ENCODE results near the gene OSTM1. TPM values are rescaled to one million over a fixed set of nuclear protein-coding genes. Genes with fewer than 3 reads are reported as not detected.

Gene OSTM1, protein sequence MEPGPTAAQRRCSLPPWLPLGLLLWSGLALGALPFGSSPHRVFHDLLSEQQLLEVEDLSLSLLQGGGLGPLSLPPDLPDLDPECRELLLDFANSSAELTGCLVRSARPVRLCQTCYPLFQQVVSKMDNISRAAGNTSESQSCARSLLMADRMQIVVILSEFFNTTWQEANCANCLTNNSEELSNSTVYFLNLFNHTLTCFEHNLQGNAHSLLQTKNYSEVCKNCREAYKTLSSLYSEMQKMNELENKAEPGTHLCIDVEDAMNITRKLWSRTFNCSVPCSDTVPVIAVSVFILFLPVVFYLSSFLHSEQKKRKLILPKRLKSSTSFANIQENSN
- total RNA-seq (10 to 100 TPM; 47.6 to 63.8 TPM), polyA plus RNA-seq (ENCODE audit: insufficient read depth, low read depth, low replicate concordance) (38.3 TPM)
- long read RNA-seq, donor 1, full-length matches to known transcripts = 6 of 6 reads
- long read RNA-seq, donor 1, partial matches to known transcripts = 0 of 6 reads
- long read RNA-seq, donor 1, other reads (novel, unspliced or antisense) = 0 of 6 reads
- long read RNA-seq, donor 2, full-length matches to known transcripts = 8 of 8 reads
- long read RNA-seq, donor 2, partial matches to known transcripts = 0 of 8 reads
- long read RNA-seq, donor 2, other reads (novel, unspliced or antisense) = 0 of 8 reads

GRCh38 chr6:108074359-108075144, at the start of gene OSTM1:
Gene OSTM1 (minus strand): TSS chr6:108074741. CDS start chr6:108074651, 90 bp downstream.
- intact Hi-C loops (cut with DNase I; ENCODE audit: low total_unique reads) = no loop called here
- peak within 1 kb of the TSS; percentile 86 to 90 for H3K4me3 ChIP-seq
- H3K27ac ChIP-seq = peak within 1 kb of the TSS; percentile 62 to 89
- no peaks in the 10 kb centered on the region for H3K36me3 ChIP-seq (ENCODE audit: low read depth, missing control alignments)
- TF ChIP-seq POLR2A (IDR thresholded peaks at IDR 0.05) = no peak
- TF ChIP-seq, protein P1, sequence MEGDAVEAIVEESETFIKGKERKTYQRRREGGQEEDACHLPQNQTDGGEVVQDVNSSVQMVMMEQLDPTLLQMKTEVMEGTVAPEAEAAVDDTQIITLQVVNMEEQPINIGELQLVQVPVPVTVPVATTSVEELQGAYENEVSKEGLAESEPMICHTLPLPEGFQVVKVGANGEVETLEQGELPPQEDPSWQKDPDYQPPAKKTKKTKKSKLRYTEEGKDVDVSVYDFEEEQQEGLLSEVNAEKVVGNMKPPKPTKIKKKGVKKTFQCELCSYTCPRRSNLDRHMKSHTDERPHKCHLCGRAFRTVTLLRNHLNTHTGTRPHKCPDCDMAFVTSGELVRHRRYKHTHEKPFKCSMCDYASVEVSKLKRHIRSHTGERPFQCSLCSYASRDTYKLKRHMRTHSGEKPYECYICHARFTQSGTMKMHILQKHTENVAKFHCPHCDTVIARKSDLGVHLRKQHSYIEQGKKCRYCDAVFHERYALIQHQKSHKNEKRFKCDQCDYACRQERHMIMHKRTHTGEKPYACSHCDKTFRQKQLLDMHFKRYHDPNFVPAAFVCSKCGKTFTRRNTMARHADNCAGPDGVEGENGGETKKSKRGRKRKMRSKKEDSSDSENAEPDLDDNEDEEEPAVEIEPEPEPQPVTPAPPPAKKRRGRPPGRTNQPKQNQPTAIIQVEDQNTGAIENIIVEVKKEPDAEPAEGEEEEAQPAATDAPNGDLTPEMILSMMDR (IDR thresholded peaks at IDR 0.05) = no peak
- H3K9me3 ChIP-seq = no peaks in the 10 kb centered on the region
- peaks cover 4% of the 10 kb centered on the region for H3K4me1 ChIP-seq
- WGBS, 2 donors = 0 to 1% methylated on average over 13 to 40 of the region's 86 CpGs
- no peaks in the 10 kb centered on the region for H3K27me3 ChIP-seq
- DNase-seq = peak; percentile 92

DNA sequence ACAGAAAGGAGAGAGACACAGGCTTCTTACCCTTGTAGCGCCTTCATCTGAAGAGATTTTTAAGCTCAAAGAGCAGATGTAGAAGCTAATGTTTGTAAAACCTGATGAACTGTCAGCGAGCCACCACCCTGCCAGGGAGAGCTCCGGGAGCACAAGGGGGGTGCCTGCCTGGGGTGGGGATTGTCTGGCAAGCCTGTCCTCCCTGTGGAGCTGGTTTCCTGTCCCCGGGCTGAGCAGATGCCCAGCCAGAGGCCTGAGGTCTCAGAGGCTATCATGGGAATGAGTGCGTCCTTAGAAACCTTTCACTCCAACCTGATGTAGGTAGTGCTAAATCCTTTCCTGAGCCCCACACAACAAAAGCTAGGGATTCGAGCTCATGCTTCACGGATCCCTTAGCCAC, 49.4 kb upstream of the OSTM1 start:
- Histone ChIP-seq H3K9me3 (no peaks in the 10 kb centered on the region), H3K27me3 (no peaks in the 10 kb centered on the region), H3K4me1 (peaks cover 7% of the 10 kb centered on the region), H3K27ac (no peak overlapping the region), H3K4me3 (no peak overlapping the region), H3K36me3 (ENCODE audit: low read depth, missing control alignments) (no peaks in the 10 kb centered on the region)
- intact Hi-C loops (cut with DNase I; ENCODE audit: low total_unique reads) = no loop called here
- no peak for TF ChIP-seq POLR2A (IDR thresholded peaks at IDR 0.05)
- TF ChIP-seq, protein P1 (IDR thresholded peaks at IDR 0.05) = no peak
- no peak for DNase-seq
- WGBS, 2 donors = 44 to 64% methylated on average over 6 to 7 of the region's 7 CpGs

DNA sequence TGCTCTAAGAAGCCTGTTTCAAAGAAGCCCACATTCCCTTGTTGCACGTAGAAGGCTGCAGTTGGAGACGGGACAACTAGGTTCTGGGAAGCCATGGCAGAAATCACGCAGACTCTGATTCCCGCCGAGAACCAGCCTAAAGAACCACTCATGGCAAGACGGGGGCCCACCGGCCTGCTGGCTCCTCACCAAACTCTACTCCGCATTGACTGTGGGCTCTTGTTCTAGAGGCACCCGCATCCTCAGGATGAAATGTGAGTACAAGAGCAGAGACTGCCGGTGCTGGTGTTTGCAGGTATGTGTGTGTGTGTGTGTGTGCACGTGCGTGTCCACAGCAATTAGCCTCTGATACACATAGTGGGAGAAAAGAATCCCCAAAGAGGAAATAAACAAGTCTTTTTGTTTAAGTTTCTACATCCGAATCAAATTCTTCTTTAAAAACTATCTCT, 49.0 kb upstream of the OSTM1 start:
- 51 to 52% methylated on average over 13 of the region's 13 CpGs for WGBS, 2 donors
- DNase-seq = no peak
- H3K27me3 ChIP-seq = no peaks in the 10 kb centered on the region

DNA sequence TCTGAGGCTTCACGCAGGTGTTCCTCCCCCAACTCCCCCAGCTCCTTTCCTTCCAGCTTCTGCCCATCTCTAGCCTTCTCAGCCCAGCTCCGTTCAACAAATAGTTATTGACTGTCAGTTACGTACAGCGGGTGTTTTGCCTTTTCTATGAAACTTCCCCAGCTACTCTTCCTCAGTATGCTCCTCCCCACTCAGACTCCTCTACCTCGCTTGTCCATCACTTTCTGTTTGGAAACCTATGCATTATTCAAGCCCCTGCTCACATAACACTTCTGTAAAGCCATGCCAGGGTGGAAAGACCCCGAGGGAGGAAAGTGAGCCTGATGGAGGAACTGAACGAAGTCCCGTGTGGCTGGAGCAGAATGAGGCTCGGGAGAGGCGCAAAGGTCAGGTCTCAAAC, 47.1 kb upstream of the OSTM1 start:
- no peaks in the 10 kb centered on the region for H3K9me3 ChIP-seq
- 56 to 68% methylated on average over 10 of the region's 10 CpGs for WGBS, 2 donors
- TF ChIP-seq, protein P1 (IDR thresholded peaks at IDR 0.05) = no peak
- no peak for TF ChIP-seq POLR2A (IDR thresholded peaks at IDR 0.05)
- H3K27ac ChIP-seq = no peak overlapping the region
- no peak overlapping the region for H3K4me3 ChIP-seq
- H3K4me1 ChIP-seq = peaks cover 21% of the 10 kb centered on the region
- no peaks in the 10 kb centered on the region for H3K36me3 ChIP-seq (ENCODE audit: low read depth, missing control alignments)
- DNase-seq = no peak
- intact Hi-C loops (cut with DNase I; ENCODE audit: low total_unique reads) = no loop called here
- no peaks in the 10 kb centered on the region for H3K27me3 ChIP-seq

More for the DNA sequence above, 49.0 kb upstream of the OSTM1 start:
- Histone ChIP-seq H3K9me3 (no peaks in the 10 kb centered on the region), H3K36me3 (ENCODE audit: low read depth, missing control alignments) (no peaks in the 10 kb centered on the region), H3K4me1 (peaks cover 7% of the 10 kb centered on the region), H3K27ac (no peak overlapping the region), H3K4me3 (no peak overlapping the region)
- intact Hi-C loops (cut with DNase I; ENCODE audit: low total_unique reads) = no loop called here
- TF ChIP-seq POLR2A (IDR thresholded peaks at IDR 0.05) = no peak
- TF ChIP-seq, protein P1 (IDR thresholded peaks at IDR 0.05) = no peak

All from testis (tissue), 5 donors.